Sigmoid colon (tissue), 4 donors: Measurements from ENCODE around the gene ARL16.

ENCODE experiments used
- EP300 ChIP-seq, 4 donors: sonication (generic); formaldehyde crosslinking; IDR thresholded peaks; one replicate each; pipeline ENCODE4 v1.6.1; 2017; ENCODE audit warnings: antibody characterized with exemption in 4 of 4
- POLR2A ChIP-seq, 2 donors: fragments of 450-650 bp; IDR thresholded peaks; one replicate each; pipeline ENCODE4 v1.6.1; 2016; ENCODE audit warnings: antibody characterized with exemption in 2 of 2, mild to moderate bottlenecking in 2 of 2, moderate library complexity in 2 of 2
- POLR2AphosphoS5 ChIP-seq, 4 donors: sonication (generic); formaldehyde crosslinking; IDR thresholded peaks; one replicate each; pipeline ENCODE4 v1.6.1; 2017; ENCODE audit warnings: antibody characterized with exemption in 4 of 4
- TF ChIP-seq, protein P1 (sequence below), 4 experiments: fragments of 450-650 bp in 3 of 4; fragments of 200-600 bp in 1 of 4; IDR thresholded peaks; one replicate each; pipeline ENCODE4 v1.5.1; 2016 to 2019; ENCODE audit warnings: antibody characterized with exemption in 4 of 4, mild to moderate bottlenecking in 3 of 4, moderate library complexity in 2 of 4

DNA sequence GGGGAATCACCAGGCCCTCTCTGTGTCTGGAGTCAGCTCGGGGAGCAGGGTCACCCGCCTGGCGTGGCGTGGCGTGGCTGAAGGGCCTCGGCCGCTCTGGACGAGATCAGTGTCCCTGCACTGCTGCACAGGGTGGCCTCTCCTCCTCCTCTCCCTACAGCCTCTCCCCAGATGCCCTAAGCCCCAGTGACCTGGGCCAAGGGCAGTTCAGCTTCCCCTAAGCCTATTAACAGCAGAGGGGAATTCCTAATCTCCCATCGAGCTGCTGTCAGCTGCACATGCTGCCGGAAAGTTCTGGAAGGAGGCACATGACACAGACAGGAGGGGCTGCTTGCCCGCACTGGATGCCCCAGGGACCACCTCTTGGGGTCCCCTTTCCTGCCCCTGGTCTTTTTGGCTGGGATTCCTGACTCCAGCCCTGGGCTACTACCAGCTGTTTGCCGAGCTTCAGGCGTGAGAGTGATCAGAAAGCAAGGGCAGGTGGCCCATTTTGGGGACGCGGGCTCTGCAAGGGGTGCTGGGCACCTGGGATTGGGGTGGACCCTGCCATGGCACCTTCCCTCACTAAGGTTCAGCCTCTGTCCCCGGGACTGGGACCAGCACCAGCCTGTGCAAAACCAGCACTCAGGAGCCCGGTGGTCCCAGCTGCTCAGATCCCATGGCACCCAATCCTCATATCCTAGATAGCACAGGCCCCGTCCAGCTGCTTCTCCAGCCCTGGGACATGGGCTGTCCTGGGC, 28.0 kb downstream of the ARL16 start:
- TF ChIP-seq, protein P1, sequence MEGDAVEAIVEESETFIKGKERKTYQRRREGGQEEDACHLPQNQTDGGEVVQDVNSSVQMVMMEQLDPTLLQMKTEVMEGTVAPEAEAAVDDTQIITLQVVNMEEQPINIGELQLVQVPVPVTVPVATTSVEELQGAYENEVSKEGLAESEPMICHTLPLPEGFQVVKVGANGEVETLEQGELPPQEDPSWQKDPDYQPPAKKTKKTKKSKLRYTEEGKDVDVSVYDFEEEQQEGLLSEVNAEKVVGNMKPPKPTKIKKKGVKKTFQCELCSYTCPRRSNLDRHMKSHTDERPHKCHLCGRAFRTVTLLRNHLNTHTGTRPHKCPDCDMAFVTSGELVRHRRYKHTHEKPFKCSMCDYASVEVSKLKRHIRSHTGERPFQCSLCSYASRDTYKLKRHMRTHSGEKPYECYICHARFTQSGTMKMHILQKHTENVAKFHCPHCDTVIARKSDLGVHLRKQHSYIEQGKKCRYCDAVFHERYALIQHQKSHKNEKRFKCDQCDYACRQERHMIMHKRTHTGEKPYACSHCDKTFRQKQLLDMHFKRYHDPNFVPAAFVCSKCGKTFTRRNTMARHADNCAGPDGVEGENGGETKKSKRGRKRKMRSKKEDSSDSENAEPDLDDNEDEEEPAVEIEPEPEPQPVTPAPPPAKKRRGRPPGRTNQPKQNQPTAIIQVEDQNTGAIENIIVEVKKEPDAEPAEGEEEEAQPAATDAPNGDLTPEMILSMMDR (IDR thresholded peaks at IDR 0.05): no peak
- TF ChIP-seq EP300 (IDR thresholded peaks at IDR 0.05): no peak
- no peak for TF ChIP-seq POLR2A (IDR thresholded peaks at IDR 0.05)
- TF ChIP-seq POLR2AphosphoS5 (IDR thresholded peaks at IDR 0.05): no peak
